Activated CD4-positive, CD25-positive, alpha-beta regulatory T cell treated with anti-CD3 and anti-CD28 coated beads, Interleukin-2, amount 50 U/mL, for 16 hours (primary cell): Measurements from ENCODE around the gene STX1B.
"Not testable (repeated sequence)": the region's sequence is repeated elsewhere in the genome, so short reads cannot be mapped to it uniquely, and the experiment has no call there.

Source experiments
- DNase-seq: peaks from one replicate; pipeline ENCODE4 v3.0.0-alpha.2; 2020; ENCODE audit warnings: low read depth, low spot score

STX1B gene

GRCh38 chr16:31010585-31011325 is at the start of gene STX1B:
STX1B (minus strand) TSS chr16:31010638; CDS start chr16:31010396, 242 bp downstream.
- no peak for DNase-seq

GRCh38 chr16:31055613-31056012 is 45.2 kb upstream of the STX1B start:
- no peak for DNase-seq

GRCh38 chr16:31052114-31052513 is 41.7 kb upstream of the STX1B start:
- DNase-seq, result no peak

- DNase-seq, result no peak
Measured at GRCh38 chr16:31050280-31051030, 40.0 kb upstream of the STX1B start.

- no peak for DNase-seq
Measured at GRCh38 chr16:31043898-31044481, 33.6 kb upstream of the STX1B start.

GRCh38 chr16:31043352-31043751 is 32.9 kb upstream of the STX1B start:
- no peak for DNase-seq

GRCh38 chr16:31042866-31043265 is 32.4 kb upstream of the STX1B start:
- no peak for DNase-seq

- no peak for DNase-seq
Measured at GRCh38 chr16:31038993-31039392, 28.6 kb upstream of the STX1B start.

GRCh38 chr16:31036691-31037090 is 26.3 kb upstream of the STX1B start:
- DNase-seq, result no peak

GRCh38 chr16:31033709-31034492 is 23.5 kb upstream of the STX1B start:
- peak; percentile 76 for DNase-seq

- peak; percentile 98 for DNase-seq
Measured at GRCh38 chr16:31032736-31033708, 22.6 kb upstream of the STX1B start, which contains the start of gene STX4. STX4 (plus strand) TSS chr16:31033558; CDS start chr16:31033806, 248 bp downstream.

GRCh38 chr16:31031276-31031675 is 20.8 kb upstream of the STX1B start:
- no peak for DNase-seq

GRCh38 chr16:31029272-31029671 is 18.8 kb upstream of the STX1B start:
- DNase-seq, result no peak

- no peak for DNase-seq
Measured at GRCh38 chr16:31025339-31025738, 14.9 kb upstream of the STX1B start.

GRCh38 chr16:31023627-31024226 is 13.3 kb upstream of the STX1B start:
- DNase-seq, result no peak

GRCh38 chr16:31023252-31023602 is 12.8 kb upstream of the STX1B start:
- DNase-seq, result no peak

GRCh38 chr16:31022544-31023251 is 12.3 kb upstream of the STX1B start:
- no peak for DNase-seq

- no peak for DNase-seq
Measured at GRCh38 chr16:31020536-31020935, 10.1 kb upstream of the STX1B start.

GRCh38 chr16:31017756-31018155 is 7.3 kb upstream of the STX1B start:
- DNase-seq, result not testable (repeated sequence)

GRCh38 chr16:31016018-31016417 is 5.6 kb upstream of the STX1B start:
- no peak for DNase-seq
